ENCODE measurements around the gene CCDC57. TPM values are rescaled to one million over a fixed set of nuclear protein-coding genes. Genes with fewer than 3 reads are reported as not detected.

Gene CCDC57
- polyA plus RNA-seq, 3 donors from 2014 or later = 27.7 to 65.8 (median 28.8) TPM

DNA sequence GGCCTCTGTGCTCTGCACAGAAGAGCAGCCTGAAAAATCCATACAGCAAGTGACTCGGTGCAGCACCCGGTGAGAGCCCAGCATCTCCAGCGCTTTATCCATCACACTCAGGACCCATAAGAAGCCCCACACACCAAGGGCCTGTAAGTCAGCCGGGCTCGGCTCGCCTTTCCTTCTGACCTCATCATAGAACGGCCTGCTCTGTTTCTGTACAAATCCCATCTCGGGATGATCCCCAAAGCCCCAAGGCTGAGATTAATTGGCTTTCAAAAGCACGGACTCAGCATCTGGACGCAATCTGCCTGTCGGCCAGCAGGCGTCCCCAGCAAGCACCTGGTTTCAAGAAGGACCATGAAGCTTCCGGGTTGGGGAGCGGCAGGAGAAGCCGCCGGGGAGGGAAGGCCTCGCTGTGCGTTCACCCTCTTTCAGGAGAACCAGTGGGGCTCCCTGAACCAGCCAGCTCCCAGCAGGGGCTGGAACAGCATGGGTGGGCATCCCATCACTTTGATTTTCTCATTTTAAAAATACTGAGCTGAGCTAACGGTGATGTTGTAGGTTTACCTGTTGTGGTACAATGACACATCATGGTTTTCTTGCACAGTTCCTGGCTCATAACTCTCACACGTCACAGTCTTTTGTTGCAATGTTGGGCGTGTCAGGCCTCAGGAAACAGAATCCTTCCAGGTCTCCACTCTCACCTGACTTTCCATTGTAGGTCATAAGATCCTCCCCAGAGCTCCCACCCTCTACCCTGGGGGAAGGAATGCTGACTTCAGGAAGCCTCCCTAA lies 6.7 kb downstream of the CCDC57 start:
- peaks cover 56 to 61% of the 10 kb centered on the region in 2 donors for H3K4me1 Mint-ChIP-seq
- H3K4me3 Mint-ChIP-seq = peak overlapping the region; percentile 53 to 75 (median 64)
- peaks cover 0 to 4% (median 0%) of the 10 kb centered on the region in 3 donors for H3K36me3 Mint-ChIP-seq
- H3K9me3 Mint-ChIP-seq = no peaks in the 10 kb centered on the region
- H3K27ac Mint-ChIP-seq = peak overlapping the region; percentile 91 to 97 (median 96)
- H3K27me3 Mint-ChIP-seq (ENCODE audit: low read depth in 3 of 3) = peaks cover 4 to 6% (median 4%) of the 10 kb centered on the region in 3 donors
- peak; percentile 76 to 82 (median 81) for DNase-seq

DNA sequence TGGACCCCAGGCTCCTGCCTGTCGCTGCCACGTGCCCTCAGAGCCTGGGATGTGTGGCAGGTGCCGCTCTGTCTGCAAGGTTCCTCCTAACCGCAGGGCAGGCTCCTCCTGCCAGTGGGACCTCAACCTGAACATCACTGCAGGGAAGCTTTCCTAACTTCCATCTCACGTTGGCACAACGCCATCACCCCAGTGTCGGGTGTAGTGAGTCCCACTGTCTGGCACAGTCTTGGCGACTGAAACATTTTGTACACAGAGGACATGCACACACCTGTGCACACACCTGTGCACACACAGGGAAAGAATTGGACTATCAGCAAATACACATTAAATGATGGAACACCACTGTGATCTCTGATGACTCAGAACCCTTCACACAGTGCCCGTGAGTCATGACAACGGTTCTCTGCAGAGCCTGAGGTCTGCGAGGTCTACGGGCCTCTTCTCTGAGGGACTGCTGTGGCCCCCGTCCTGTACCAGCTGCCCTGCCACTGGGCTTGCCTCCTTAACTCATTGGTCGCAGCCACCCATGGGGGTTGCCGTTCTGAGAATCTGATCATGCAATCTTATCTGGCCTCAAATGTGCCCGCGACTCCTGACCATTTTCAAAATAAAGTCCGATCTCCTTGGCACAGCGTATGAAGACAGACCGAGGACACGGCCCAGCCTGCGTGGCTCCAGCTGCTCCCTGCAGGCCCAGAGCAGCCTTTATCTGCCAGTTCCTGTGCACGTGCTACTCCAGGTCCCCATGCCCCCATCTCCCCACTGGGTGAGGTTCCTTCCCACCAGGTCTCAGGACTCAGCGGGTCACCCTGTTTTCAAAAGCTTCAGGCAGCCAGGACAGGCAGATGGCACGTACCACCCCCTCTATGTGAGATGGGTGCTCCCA lies 7.6 kb downstream of the CCDC57 start:
- Mint-ChIP-seq H3K9me3 (no peaks in the 10 kb centered on the region), H3K27ac (peak overlapping the region; percentile 91 to 97 (median 96)), H3K4me1 (peaks cover 64 to 68% of the 10 kb centered on the region in 2 donors), H3K36me3 (peaks cover 0 to 4% (median 0%) of the 10 kb centered on the region in 3 donors), H3K27me3 (ENCODE audit: low read depth in 3 of 3) (peaks cover 4 to 11% (median 6%) of the 10 kb centered on the region in 3 donors), H3K4me3 (peak overlapping the region in 1 of 5 donors; percentile 73)
- DNase-seq = no peak

DNA sequence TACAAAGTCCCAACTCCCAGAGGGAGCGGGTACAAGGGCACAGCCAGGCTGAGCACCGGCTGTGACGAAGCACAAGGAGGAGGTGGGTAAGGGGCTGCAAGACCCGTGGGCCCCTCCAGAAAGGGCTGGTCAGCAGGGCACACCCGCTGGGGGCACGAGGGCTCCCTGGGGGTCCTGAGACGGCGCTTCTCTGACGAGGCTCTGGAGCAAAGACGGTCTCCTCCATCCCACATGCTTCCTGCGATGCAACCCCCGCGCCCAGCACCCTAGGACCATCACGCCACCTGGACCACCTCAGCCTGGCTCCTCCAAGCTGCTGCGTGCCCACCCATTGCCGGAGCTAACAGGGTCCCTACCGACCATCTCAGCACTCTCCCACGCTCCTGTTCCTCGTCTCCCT lies 8.7 kb downstream of the CCDC57 start:
- H3K27ac Mint-ChIP-seq = peak overlapping the region in 3 of 6 donors; percentile 45 to 90 (median 69)
- DNase-seq = no peak
- no peaks in the 10 kb centered on the region for H3K9me3 Mint-ChIP-seq
- H3K36me3 Mint-ChIP-seq = peaks cover 0 to 4% (median 0%) of the 10 kb centered on the region in 3 donors
- no peak overlapping the region for H3K4me3 Mint-ChIP-seq
- H3K27me3 Mint-ChIP-seq (ENCODE audit: low read depth in 3 of 3) = peaks cover 6 to 11% (median 10%) of the 10 kb centered on the region in 3 donors
- peaks cover 65 to 67% of the 10 kb centered on the region in 2 donors for H3K4me1 Mint-ChIP-seq

DNA sequence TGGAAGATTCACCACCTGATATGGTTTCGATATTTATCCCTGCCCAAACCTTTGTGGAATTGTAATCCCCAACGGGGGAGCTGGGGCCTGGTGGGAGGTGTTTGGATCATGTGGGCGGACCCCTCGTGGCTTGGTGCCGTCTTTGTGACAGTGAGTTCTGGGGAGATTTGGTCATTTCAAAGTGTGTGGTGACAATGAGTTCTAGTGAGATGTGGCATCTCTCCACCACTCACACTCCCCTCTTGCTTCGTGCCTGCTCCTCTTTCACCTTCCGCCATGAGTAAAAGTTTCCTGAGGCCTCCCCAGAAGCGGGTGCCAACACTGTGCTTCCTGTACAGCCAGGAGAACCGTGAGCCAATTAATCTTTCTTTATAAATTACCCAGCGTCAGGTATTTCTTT lies 9.7 kb downstream of the CCDC57 start:
- H3K4me3 Mint-ChIP-seq = no peak overlapping the region
- H3K27me3 Mint-ChIP-seq (ENCODE audit: low read depth in 3 of 3) = peaks cover 4 to 10% (median 8%) of the 10 kb centered on the region in 3 donors
- H3K27ac Mint-ChIP-seq = peak overlapping the region in 5 of 6 donors; percentile 25 to 90 (median 78)
- no peaks in the 10 kb centered on the region for H3K9me3 Mint-ChIP-seq
- H3K36me3 Mint-ChIP-seq = peaks cover 0 to 9% (median 5%) of the 10 kb centered on the region in 3 donors
- peak in 1 of 3 donors; percentile 29 for DNase-seq
- H3K4me1 Mint-ChIP-seq = peaks cover 63 to 70% of the 10 kb centered on the region in 2 donors

DNA sequence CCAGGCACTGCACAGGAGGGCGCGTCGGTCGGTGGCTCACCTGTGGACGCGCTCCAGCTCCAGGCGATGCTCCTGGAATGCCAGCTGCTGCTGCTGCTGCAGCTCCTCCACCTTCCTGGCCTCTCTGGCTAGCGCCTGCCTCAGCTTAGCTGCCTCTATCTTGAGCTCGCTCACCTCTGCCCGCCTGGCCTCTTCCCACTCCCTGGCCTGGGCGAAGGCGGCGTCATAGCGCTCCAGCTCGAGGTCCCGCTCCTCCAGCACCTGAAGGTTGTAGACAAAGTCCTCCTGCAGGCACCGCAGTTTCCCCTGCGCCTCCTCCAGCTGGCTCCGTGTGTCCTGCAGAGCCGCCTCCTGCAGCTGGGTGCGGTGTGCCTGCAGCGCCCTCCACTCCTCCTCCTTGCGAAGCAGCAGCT lies 11.1 kb downstream of the CCDC57 start:
- Mint-ChIP-seq H3K27me3 (ENCODE audit: low read depth in 3 of 3) (peaks cover 2 to 8% (median 6%) of the 10 kb centered on the region in 3 donors), H3K36me3 (peaks cover 2 to 13% (median 5%) of the 10 kb centered on the region in 3 donors), H3K4me3 (peak overlapping the region in 3 of 5 donors; percentile 12 to 46 (median 25)), H3K4me1 (peaks cover 58 to 62% of the 10 kb centered on the region in 2 donors), H3K27ac (peak overlapping the region; percentile 28 to 97 (median 84)), H3K9me3 (no peaks in the 10 kb centered on the region)
- no peak for DNase-seq

DNA sequence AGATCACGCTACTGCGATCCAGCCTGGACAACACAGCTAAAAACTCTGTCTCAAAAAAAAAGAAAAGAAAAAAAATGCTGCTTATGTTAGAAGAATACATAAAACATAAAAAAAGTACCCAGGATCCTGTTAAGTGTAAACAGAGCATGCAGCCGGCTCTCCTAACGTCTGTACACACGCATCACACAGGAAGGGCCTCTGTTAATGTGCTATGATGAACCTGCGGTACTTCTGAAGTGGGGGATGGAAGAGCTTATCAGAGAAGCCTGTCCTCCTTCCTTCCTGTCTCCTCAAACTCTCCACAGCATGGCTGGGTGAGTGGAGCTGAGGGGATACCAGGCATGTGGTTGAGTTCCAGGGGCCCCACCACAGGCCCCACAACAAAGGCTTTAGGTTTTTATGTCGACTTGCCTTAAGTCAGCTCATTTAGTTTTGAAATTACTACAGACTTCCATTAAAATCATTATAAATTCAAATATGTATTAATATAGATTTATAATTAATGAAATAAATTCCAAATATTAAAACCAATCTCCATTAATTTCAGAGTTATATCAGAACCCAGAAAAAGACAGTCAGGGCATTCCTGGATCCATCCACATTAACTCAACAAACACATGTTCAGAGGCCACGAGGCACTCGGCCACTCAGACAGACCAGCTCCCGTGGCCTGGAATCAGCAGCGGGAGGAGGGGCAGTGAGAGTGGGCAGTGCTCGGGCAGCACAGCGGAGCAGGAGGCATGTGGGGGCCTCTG lies 11.7 kb downstream of the CCDC57 start:
- Mint-ChIP-seq H3K36me3 (peaks cover 5 to 17% (median 8%) of the 10 kb centered on the region in 3 donors), H3K9me3 (no peaks in the 10 kb centered on the region), H3K27ac (peak overlapping the region; percentile 89 to 97 (median 95)), H3K4me3 (peak overlapping the region; percentile 61 to 81 (median 72)), H3K27me3 (ENCODE audit: low read depth in 3 of 3) (peaks cover 2 to 8% (median 6%) of the 10 kb centered on the region in 3 donors), H3K4me1 (peaks cover 52 to 57% of the 10 kb centered on the region in 2 donors)
- peak; percentile 81 to 83 (median 82) for DNase-seq

DNA sequence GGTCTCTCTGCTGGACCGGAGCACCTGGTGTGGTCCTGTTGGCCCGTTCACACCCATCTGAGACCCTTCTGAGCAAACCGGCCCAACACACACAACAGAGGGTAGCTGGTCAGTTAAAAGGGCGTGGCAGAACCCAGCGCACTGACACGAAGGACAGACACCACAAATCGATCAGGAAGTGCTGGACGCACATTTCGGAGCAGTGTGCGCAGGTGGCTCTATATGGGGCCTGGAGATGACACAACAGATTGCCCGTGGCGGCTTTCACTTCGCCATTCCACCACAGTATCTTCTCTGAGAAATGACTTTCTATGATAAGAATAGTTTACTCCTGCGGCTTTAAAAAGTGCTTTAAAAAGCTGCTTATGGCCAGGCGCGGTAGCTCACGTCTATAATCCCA lies 12.5 kb downstream of the CCDC57 start:
- Mint-ChIP-seq H3K9me3 (no peaks in the 10 kb centered on the region), H3K4me1 (peaks cover 46 to 49% of the 10 kb centered on the region in 2 donors), H3K4me3 (peak overlapping the region; percentile 61 to 81 (median 72)), H3K27ac (peak overlapping the region; percentile 89 to 97 (median 95)), H3K36me3 (peaks cover 9 to 22% (median 16%) of the 10 kb centered on the region in 3 donors), H3K27me3 (ENCODE audit: low read depth in 3 of 3) (peaks cover 6 to 8% (median 6%) of the 10 kb centered on the region in 3 donors)
- DNase-seq = peak in 1 of 3 donors; percentile 6

DNA sequence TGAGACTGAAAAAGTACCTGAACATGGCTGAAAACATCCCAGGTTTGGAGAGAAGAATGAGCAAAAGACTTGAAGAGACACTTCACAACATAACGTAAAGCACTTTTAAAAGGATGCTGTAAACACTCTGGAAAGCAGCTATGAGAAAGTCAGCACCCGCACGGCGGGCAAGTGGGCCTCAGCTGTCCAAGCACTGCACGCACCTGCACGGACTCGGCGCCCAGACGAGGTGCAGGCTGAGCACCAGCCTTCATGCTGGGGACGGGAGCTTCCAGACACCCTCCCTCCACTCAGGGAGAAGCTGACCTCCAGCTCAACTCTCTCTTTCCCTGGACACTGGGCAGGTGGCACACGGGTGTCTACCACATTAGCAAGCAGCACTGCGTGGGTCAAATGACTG lies 13.1 kb downstream of the CCDC57 start:
- Mint-ChIP-seq H3K27me3 (ENCODE audit: low read depth in 3 of 3) (peaks cover 6 to 8% (median 6%) of the 10 kb centered on the region in 3 donors), H3K36me3 (peaks cover 9 to 22% (median 19%) of the 10 kb centered on the region in 3 donors), H3K27ac (peak overlapping the region; percentile 89 to 97 (median 95)), H3K4me1 (peaks cover 45 to 46% of the 10 kb centered on the region in 2 donors), H3K9me3 (no peaks in the 10 kb centered on the region), H3K4me3 (peak overlapping the region in 2 of 5 donors; percentile 23 to 26)
- DNase-seq = no peak

DNA sequence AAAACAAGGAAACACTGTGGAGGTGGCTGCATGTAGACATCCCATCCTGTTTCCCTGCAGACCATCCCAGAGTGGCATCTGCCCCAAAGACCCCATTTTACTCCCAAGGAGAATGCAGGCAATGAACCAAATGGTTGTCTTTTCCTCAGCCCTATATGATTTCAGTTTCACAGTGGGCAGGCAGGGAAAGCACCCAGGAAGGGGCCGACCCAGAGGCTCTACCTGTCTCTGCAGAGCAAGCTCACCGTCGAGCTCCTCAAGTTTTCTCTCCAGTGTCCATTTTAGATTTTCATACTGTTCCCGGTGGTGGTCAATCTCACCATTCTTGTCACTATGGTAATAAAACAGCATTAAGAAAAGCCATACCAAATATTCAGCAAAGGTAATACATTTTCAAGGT lies 14.6 kb downstream of the CCDC57 start:
- peaks cover 9 to 29% (median 24%) of the 10 kb centered on the region in 3 donors for H3K36me3 Mint-ChIP-seq
- no peaks in the 10 kb centered on the region for H3K9me3 Mint-ChIP-seq
- H3K4me1 Mint-ChIP-seq = peaks cover 40 to 43% of the 10 kb centered on the region in 2 donors
- H3K4me3 Mint-ChIP-seq = peak overlapping the region in 1 of 5 donors; percentile 39
- H3K27ac Mint-ChIP-seq = peak overlapping the region in 5 of 6 donors; percentile 41 to 87 (median 73)
- peak in 1 of 3 donors; percentile 19 for DNase-seq
- peaks cover 6 to 7% (median 6%) of the 10 kb centered on the region in 3 donors for H3K27me3 Mint-ChIP-seq (ENCODE audit: low read depth in 3 of 3)

DNA sequence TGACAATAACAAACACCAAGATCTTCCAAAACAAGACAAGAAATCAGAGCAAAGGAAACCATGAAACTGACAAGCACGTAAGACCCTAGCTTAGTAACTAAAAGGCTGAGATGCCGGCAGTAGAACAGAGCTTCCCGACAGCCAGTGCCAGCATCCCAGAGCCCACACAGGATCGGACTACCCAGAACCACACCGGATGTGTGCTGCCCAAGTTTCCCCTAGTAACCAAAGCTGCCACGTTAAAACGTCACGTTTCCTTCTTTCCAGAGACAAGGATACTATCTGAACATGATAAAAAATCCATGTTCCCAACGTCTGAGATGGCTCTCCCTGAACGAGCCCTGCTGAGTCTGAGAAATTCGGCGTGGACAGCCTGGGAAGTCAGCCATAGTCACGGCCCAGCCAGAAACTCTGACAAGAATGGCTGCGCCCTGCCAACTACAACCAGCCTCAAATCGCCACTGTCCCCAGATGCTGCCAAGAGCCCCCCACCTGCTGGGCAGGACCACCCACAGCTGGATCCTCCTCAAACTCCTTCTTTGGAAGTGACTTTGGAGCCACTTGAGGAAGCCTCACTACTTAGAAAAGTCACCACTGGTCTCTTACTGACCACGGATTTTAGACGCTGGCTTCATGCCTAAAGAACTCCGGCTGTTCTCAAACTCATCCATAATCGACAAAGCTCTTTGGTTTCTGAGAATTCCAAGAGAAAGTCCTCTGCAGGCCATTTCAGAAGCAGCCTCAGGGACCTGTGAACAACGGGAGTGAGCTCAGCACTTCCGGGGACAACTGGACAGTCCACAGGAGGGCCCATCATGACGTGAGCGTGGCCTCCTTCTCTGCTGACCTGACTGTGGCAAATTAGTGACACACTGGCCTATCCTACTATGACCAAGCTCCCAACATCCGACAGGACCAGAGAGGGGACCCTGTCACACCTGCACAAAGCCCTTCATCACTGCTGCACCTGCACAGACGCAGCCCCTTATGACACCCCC lies 16.7 kb downstream of the CCDC57 start:
- H3K9me3 Mint-ChIP-seq = no peaks in the 10 kb centered on the region
- no peak for DNase-seq
- H3K4me1 Mint-ChIP-seq = peaks cover 29 to 32% of the 10 kb centered on the region in 2 donors
- H3K4me3 Mint-ChIP-seq = no peak overlapping the region
- H3K27ac Mint-ChIP-seq = peak overlapping the region in 1 of 6 donors; percentile 78
- peaks cover 5 to 7% (median 6%) of the 10 kb centered on the region in 3 donors for H3K27me3 Mint-ChIP-seq (ENCODE audit: low read depth in 3 of 3)
- H3K36me3 Mint-ChIP-seq = peaks cover 9 to 32% (median 22%) of the 10 kb centered on the region in 3 donors

DNA sequence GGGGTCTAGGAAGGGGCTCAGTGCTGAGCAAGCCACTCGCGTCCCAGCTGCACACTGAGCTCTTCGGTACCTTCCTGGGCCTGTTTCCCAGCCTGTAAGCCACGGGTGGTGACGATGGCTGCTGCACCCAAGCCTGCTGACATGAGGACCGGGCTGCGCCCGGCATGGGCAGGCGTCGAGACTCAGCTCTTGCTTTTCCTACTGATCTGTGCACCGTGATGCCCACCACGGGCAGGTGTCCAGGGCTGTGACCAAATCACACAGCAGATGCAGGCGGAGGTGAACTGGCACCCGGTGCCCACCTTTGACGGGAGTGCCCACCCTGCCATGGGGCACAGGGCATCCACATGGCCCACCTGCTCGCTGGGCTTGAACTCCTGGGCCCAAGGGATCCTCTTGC lies 17.9 kb downstream of the CCDC57 start:
- H3K4me1 Mint-ChIP-seq = peaks cover 17 to 20% of the 10 kb centered on the region in 2 donors
- peaks cover 9 to 32% (median 22%) of the 10 kb centered on the region in 3 donors for H3K36me3 Mint-ChIP-seq
- no peak overlapping the region for H3K4me3 Mint-ChIP-seq
- H3K27me3 Mint-ChIP-seq (ENCODE audit: low read depth in 3 of 3) = peaks cover 0 to 6% (median 2%) of the 10 kb centered on the region in 3 donors
- no peaks in the 10 kb centered on the region for H3K9me3 Mint-ChIP-seq
- H3K27ac Mint-ChIP-seq = no peak overlapping the region
- no peak for DNase-seq

Data from immature natural killer cell (primary cell).